ENCODE measurements around the gene BMF. TPM values are rescaled to one million over a fixed set of nuclear protein-coding genes. Genes with fewer than 3 reads are reported as not detected.

BMF gene
- total RNA-seq, 1 donor from 2014 or later = 18.4 TPM

DNA sequence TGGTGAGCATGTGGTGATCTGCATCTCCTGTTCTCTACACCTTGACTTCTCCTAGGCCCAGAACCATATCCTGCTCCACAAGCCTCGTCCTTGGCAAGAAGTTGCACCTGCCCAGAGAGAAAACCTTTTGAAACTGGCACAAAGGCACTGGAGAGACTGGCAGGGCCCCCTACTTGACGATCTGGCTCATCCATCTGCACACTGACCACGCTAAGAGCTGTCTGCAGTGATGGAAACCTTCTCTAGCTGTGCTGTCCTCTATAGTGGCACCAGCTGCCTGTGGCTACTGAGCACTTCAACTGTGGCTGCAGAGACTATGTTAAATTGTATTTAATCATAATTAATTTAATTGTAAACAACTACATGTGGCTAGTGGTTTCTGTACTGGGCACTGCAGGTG lies 43.5 kb downstream of the BMF start:
- DNase-seq = no peak

DNA sequence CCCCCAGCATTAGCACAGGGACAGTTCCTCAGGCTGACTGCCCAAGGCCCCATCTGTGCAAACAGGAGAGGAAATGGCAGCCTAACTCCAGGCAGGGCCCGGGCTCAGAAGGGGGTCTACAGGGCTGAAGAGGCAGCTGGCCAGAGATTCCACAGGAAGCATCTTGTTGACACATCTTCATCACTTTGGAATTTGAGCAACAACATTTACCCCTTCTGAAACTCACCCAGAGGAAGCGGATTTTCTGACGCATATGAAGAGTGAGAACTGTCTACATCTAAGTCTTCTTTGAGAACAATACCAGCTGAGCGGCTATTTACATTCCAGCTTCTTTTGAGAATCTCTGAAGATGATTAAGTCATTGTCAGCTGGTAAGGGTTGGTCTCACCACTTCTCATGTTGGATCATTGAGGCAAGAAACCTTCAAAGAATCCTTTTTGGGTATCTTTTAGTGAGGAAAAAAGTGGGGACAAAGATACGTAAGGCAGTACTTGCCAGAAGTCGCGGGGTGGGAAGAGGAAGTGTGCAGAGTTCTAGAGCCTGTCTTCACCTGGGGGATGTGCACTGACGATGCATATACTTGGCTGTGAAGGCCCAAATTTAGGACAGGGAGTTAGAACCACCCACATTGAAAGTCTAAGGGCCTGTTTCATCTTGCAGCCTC lies 44.3 kb downstream of the BMF start:
- peak; percentile 95 for DNase-seq

DNA sequence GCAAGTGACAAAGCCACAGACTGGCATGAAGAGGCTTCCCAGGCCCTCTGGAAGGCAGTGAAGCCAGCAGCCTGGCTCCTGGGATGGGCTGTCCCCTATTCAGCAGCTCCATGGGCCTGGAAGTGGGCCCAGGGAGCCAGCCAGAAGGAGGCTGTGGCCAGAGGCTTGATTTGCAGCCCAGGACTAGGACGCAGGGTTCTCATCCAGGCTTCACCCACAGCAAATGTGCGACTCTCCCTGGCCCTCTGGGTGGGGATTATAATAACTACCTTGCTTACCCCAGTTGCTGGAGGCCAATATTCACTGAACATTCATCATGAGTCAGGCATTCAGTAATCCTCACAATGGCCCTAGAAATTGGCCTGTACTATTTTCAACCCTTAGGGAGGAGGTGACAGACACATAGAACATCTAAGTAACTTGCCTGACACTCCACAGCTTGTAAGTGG lies 45.1 kb downstream of the BMF start:
- peak; percentile 52 for DNase-seq

DNA sequence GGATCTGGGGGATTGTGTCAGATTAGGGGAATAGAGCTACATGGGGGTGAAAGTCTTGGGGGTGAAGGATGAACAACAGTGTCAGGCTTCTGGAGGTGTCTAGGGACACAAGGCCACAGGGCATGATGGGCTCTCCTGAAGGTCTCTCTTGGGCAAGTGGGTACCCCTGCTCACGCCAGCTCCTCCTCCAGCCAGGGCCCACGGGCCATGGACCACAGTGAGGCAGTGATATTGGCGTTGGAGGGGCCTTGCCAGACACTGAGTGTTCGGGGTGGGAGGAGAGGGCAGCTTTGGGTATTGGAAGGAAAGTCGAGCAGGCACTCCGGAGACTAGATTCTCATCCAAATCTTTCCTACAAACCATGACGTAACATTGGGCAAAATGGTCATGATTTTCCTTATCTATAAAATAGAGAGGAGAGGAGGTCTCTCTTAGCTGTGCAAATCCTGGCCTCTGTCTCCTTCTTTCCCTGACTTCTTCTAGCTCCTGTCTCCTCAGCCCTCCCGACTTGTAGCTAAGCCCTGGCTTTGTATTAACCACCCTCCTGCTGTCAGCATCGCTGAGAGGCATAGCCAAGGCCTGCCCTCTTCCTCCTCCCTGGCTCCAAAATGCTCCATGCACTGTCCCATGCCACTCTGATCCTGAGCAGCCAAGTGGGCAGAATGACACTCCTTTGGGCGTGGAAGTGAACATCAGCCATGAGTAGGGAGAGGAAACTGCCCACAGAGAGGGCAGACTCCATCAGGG lies 45.7 kb downstream of the BMF start:
- DNase-seq = no peak

DNA sequence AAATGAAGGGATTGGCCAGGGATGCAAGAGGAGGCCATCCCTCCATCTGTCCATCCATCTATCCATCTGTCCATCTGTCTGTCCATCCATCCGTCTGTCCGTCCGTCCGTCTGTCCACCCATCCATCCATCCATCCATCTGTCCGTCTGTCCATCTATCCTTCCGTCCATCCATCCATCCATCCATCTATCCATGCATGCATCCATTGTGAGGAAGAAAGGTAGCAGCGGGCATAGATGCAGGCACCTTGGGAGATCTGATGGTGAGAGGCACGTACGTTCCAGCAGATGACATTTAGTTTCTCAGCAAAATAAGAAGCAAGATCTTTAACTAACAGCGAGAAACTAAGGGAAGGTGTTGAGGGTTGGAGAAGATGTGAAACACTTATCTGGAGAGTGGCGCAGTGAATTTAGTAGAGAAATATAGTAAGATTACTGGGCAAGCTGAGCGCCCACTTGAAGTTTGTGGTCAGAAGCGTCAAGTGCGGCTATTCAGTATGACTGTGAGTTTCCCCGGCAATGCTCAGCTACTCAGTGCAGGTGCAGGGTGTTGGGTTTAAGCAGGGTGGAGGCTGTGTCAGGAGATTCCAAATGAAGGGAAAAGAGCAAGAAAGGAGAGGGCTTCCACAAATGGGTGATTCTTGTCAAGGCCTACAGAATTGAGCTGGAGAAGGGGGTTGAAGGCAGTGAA lies 47.3 kb downstream of the BMF start:
- no peak for DNase-seq

DNA sequence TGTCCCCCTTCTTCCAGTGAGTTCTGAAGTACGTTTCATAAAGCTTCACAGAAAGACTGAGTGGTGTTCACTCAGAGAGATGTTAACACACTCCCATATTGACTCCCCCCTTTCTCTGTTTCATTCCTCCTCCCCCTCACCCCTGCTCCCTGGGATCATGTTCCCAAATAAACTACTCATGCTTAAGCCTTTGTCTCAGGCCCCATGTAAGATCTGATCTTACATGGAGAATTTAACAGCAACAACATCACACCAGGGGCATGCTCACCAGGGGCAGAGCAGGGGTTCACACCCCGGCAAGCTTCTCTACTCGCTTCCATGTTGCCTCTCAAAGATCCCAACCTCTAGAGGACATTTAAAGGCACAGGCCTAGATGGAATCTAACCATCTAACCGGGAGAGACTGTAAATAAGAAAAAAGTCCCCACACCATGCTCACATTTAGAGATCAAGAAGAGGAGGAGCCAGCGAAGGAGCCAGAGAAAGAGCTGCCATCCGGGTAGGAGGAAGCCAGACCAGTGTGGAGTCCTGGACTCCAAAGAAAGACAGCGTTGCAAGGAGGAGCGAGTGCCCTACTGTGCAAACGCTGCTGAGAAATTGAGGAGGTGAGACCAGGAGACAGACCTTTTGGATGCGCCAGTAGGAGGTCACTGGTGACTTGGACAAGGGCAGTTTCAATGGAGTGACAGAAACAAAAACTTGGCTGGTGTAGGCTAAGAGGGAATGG lies 48.3 kb downstream of the BMF start:
- no peak for DNase-seq

DNA sequence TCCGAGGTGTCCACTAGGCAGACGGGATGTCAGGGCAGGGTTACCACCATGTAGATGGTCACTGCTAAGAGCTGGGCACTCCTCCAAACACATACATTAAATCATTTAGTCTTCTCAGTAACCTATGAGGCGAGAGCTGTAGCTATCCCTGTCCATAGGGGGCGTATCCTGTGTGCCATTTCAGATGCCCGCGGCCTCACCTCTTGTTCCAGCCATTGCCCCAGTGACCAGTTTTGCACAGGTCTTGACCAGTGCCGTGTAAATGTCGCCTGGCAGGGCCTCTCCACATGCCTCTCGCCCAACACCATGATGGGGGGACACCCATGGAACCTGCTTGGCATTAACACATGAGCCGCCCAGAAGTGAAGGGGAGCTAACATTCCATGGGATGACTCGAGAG lies 48.9 kb downstream of the BMF start:
- no peak for DNase-seq

DNA sequence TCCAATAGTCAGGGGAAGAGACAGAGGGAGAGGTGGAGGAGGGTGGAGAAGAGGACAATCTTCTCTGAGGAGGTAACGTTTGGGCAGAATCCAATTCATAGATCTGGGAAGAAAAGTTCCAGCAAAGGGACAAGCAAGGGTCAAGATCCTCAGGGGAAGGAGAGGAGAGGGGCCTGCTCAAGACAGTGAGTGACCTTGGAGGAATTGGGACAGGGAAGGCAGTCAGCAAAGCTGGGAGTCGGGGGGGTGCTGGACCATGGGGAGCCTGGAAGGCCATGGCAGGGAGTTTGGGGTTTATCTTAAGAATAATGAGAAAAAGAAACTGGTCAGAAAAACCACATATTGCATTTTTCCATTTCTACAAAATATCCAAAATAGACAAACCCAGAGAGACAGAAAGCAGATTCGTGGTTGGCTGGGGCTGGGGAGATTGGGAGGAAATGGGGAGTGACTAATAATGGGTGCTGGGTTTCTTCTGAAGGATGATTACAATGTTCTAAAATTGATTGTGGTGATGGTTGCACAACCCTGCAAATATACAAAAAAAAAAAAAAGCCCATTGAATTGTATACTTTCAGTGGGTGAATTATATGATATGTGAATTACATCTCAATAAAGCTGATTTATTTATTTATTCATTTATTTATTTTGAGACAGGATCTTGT lies 50.1 kb downstream of the BMF start:
- no peak for DNase-seq

DNA sequence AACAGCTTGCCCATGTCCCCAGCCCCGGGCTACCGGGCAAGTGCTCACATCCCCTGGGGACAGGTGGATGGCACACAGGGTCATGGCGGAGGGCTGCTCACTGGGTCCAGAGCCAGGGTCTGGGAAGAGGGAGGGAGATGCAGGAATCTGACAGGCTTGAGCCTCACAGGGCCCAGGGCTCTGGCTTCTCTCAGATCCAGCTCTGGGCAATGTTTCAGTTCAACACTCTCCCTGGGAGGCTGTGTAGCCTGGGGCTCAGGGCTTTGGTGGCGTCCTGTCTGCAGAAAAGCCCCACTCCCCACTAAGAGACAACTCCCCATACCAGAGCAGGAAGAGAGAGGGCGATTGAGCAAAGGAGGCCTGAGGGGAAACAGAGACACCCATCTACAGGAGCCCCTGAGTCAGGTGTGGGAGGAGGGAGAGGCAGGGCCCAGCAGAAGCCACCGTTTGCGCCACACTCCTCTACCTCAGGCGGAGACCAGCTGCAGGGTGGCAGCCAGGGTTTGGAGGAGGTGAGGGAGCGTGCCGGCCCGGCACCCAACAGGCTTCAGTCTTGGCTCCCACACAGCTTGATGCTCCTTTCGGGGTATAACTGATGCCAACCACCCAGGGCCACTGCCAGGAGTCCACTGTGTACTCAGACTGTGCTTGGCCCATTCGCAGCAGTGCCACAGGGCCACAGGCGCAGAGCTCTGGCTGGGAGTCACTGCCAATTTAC lies 52.9 kb downstream of the BMF start:
- DNase-seq = no peak

DNA sequence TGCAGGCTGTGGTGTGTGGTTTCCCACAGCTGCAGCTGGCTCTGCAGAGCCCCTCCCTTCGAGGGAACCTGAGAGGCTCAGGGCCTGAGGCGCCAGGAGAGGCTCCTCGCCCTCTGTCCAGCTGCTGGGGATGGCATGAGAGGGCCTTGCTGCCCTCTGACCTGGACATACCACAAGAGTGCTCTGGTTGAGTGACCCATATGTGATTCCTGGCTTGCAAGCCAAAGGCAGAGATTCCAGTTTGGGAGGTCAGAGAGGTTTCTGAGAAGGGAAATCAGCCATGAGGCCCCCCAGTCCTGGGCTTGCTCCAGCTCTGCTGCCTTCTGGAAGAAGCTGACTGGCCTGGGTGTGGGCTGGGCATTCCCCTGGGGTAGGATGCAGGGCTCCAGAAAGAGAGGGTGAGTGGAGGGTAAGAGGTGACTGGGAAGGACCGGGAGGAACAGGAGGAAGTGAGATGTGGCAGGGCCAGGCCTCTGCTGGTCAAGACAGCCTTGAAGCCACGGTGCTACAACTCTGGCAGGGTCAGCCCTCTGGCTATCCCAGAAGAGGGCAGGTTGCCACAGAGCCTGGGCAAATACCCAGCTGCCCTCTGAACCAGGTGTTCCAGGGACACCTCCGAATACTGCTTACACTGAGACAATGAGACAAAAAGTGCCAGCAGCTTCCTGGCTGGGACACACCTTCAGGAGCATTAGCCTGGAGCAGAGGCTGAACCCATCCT lies 53.7 kb downstream of the BMF start:
- peak; percentile 41 for DNase-seq

DNA sequence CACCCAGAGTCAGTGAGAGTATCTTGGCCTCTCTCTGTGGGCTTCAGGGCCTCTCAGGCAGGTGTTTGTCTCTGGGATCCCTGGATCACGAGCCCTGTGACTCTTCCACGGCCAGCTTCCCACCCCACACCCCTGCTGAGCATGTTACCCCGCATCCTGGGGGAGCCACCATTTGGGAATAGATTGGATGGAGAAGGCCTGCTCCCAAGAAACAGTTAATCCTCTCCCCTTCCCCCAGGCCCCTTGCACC lies 54.1 kb downstream of the BMF start:
- DNase-seq = no peak

DNA sequence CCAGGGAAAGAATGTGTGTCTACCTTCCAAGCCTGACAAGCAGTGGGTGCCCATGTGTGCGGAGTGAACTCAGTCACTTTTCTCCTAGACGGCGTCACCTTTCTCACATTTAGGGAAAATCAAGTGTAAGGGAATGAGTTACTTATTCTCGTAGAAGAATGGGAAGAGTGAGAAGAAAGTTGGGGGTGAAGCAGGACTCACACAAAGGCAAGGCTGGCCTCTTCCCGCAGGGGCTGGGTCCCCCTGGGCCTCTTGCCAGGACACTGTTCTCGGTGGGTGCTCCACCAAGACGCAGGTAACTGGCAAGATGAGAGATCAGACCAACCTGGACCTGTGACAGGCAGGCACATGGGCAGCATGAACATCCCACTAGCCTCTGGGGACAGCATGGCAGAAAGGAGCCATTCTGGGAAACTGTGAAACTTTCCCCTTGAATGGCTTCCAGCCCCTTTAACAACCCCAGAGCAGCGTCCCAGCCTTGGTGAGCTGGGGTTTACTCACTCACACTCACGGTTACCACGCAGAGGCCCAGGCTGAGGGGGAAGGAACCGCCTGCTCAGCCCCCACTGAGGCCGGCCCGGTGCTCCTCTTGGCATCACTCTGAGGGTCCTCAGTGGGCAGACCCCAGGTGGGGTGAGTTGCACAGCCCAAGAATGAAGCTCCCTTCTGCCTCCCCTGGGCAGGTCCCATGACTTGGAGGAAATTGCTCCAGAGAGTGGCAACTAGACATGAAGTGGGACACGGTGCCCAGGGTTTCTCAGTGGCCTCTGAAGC lies 54.7 kb downstream of the BMF start:
- DNase-seq = no peak

DNA sequence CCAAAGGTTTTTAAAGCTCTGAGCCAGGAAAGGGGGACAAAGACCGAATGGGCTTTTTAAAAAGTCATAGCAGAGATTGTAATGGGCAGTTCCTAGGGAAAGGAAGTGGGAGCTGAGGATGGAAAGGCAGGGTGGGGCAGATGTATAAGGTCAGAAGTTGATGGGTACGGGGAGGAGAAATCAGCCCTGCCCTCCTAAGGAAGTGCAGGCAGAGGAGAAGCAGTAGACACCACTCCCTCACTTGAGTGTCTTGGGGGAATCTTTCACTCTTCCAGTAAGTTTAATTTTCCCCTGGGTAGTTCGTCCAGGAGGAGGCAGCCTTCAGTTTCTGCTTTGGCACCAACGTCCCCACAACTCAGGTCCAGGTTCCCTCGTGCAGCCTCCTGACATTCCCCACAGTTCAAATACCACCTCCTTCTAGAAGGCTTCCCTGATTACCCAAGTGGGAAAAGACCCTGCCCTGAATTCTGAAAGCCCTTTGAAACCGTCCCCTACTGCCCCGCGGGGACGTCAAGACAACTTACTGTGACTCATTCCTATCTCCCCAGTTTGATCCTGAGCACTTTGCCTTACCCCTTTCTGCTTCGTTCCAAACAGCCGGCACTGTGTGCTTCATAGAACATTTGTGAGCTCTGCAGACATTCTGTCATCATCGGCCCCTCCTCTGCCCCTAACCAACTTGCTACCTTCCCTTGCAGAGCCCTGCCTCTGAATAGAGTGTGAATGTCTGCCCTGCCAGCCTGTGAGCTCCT lies 55.4 kb downstream of the BMF start:
- DNase-seq = no peak

DNA sequence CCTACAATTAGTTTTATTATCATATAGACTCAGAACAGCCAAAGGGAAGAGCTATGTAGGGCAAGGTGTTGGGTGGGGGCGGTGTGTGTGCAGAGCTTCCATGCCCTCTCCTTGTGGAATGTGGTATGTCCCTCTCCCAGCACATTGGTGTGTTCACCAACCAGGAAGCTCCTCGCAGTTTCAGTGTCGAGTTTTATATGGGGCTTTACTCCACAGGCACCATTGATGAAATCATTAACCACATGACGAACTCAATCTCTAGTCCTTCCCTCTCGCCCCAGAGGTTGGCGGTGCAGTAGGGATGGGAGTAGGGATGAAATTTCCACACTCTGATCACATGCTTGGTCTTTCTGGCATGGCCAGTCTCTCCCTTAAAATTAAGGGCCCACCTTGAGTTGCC lies 56.1 kb downstream of the BMF start:
- DNase-seq = no peak

DNA sequence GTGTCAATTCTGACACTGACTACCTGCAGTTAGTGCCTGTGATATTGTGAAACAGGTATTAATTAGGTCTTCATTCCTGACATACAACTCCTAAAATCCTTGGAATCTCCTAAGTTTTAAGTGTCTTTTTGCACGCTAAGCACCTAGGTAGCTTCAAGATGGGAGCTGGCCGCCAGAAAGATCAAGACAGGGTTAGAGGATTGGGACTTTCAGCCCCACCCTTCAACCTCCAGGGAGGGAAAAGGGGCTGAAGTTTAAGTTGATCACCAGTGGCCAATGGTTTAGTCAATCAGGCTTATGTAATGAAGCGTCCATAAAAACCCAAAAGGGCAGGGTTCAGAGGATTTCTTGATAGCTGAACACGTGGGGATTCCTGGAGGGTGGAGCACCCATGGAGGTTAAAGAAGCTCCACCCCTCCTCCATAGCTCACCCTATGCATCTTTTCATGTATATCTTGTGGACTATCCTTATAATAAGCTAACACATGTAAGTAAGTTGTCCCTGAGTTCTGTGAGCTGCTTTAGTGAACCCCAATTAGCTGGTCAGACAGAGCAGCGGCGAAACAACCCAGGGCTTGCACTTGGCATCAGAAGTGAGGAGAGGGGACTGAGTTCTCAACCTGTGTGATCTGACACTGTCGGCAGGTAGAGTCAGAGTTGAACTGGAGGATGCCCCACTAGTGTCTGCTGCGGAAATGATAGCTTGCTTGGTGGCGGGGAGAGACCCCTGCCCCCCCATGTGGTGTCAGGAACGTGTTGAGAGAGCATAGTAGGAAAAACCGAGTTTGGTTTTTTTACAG lies 56.9 kb downstream of the BMF start:
- DNase-seq = no peak

DNA sequence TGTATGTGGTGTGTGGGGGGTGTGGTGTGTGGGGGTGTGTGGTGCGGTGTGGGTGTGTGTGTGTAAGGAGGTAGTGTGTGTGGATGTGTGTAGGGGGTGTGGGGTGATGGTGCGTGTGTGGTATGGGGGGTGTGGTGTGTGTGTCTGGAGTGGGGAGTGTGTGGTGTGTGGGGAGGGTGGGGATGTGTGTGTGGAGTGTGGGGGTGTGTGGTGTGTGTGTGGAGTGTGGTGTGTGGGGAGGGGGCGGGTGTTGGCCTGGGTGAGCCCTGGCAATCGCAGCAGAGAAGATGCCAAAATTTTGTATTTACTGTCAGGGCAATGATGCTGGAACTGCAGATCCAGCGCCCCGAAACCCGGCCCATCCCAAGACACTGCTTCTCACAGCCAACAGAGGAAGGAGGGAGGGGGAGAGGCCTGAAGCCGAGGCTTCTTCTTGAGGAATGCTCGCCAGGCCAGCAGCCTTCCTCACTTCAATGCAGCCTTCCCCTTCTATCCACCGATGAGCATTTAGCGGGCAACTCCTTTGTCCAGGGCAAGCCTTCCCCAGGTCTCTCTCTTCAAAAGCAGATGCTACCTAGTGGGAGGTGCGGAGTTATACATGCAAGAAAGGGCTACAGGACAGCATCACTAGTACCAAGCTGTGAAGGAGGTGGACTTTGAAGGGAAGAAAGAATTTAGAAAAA lies 57.8 kb downstream of the BMF start:
- DNase-seq = no peak

DNA sequence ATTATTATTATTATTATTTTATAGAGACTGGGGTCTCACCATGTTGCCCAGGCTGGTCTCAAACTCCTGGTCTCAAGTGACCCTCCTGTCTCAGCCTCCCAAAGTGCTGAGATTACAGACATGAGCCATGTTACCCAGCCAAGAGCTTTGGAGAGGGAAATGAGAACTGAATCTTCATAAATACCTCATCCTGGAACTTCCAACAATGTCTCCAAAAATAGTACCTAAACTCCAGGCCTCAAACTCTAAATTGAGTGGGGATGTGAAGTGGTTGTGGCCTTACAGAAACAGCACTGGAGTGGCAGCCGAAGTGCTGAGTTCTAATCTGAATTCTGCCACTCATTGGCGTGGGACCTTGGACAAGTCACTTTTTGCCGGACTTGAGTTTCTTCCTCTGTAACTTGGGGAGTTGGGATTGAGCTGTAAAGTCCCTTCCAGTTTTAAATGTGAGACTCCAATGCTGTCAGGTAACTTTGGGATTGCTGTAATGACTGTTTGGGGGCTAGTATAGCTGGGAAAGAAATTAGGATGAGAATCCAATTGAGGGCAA lies 59.7 kb downstream of the BMF start:
- DNase-seq = no peak

DNA sequence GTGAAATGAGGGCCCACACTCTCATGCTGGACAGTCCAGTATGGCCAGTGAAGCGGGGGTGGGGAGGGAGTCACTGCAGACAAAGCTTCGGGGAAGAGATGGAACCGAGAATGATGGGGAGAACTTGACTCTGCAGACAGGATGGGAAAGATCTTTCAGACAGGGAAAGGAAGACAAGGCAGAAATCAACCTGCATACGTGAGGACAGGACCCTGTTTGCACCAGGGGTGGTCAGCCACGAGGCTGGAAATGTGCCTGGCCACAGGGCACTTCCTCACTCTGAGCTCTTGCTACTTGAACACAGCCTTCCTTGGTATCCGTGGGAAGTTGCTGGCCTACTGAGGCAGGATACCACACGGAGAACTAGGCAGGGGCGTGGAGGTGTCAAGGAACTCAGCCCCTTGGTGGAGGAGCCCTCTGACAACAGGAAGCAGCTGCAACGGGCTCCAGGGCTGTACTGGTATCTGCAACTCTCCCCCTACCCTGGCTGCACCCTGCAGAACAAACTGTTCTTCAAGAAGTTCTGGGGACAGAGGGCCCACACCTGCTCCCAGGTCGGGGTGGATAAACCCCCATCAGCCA lies 60.4 kb downstream of the BMF start:
- peak; percentile 69 for DNase-seq

All from dermis blood vessel endothelial cell (primary cell).